Amniotic epithelial cell (primary cell): ENCODE results near the gene ZNF683.
"Not testable (repeated sequence)": the region's sequence is repeated elsewhere in the genome, so short reads cannot be mapped to it uniquely, and the experiment has no call there.

Experiments used
- DNase-seq: peaks from one replicate; pipeline ENCODE4 v3.0.0-alpha.2; 2010; ENCODE audit warnings: low read depth

Gene ZNF683

GRCh38 chr1:26385063-26385462 is 12.5 kb upstream of the ZNF683 start:
- not testable (repeated sequence) for DNase-seq

- no peak for DNase-seq
Observed at GRCh38 chr1:26384076-26384475, 11.5 kb upstream of the ZNF683 start.

- DNase-seq: no peak
Observed at GRCh38 chr1:26378879-26379251, 6.3 kb upstream of the ZNF683 start.

GRCh38 chr1:26378088-26378878 is 5.7 kb upstream of the ZNF683 start:
- peak; percentile 99 for DNase-seq

GRCh38 chr1:26376050-26376449 is 3.5 kb upstream of the ZNF683 start:
- DNase-seq: no peak

GRCh38 chr1:26375081-26375480 is 2.5 kb upstream of the ZNF683 start:
- no peak for DNase-seq

- peak; percentile 45 for DNase-seq
Observed at GRCh38 chr1:26374361-26374760, 1.8 kb upstream of the ZNF683 start.

- no peak for DNase-seq
Observed at GRCh38 chr1:26373789-26374188, 1.2 kb upstream of the ZNF683 start.

- no peak for DNase-seq
Observed at GRCh38 chr1:26373281-26373680, 731 bp upstream of the ZNF683 start.

GRCh38 chr1:26372039-26372438 is 511 bp downstream of the ZNF683 start:
- DNase-seq: peak; percentile 27

- DNase-seq: no peak
Observed at GRCh38 chr1:26370591-26371382, 1.8 kb downstream of the ZNF683 start.

GRCh38 chr1:26368486-26368885 is 4.1 kb downstream of the ZNF683 start:
- no peak for DNase-seq

- DNase-seq: no peak
Observed at GRCh38 chr1:26368006-26368405, 4.5 kb downstream of the ZNF683 start.

- DNase-seq: no peak
Observed at GRCh38 chr1:26367441-26367840, 5.1 kb downstream of the ZNF683 start.

GRCh38 chr1:26364956-26365355 is 7.6 kb downstream of the ZNF683 start:
- no peak for DNase-seq

GRCh38 chr1:26363549-26364448 is 8.8 kb downstream of the ZNF683 start:
- peak; percentile 60 for DNase-seq

- DNase-seq: no peak
Observed at GRCh38 chr1:26362331-26362730, 10.2 kb downstream of the ZNF683 start.

- DNase-seq: no peak
Observed at GRCh38 chr1:26361605-26362122, 10.9 kb downstream of the ZNF683 start.

GRCh38 chr1:26360807-26361604 is 11.5 kb downstream of the ZNF683 start:
- DNase-seq: no peak

- no peak for DNase-seq
Observed at GRCh38 chr1:26359981-26360806, 12.4 kb downstream of the ZNF683 start.
